H1 (cell line): ENCODE data around the gene KIAA0040. TPM values are rescaled to one million over a fixed set of nuclear protein-coding genes. Genes with fewer than 3 reads are reported as not detected.

Experiments
- CTCF ChIA-PET: fragments of 300-600 bp; sonication (Branson Sonifier 250); formaldehyde crosslinking; loops from one replicate; lab custom pipeline; 2021; ENCODE audit not compliant: partially characterized antibody; lab: Charles Lee
- POLR2A ChIA-PET: fragments of 300-600 bp; sonication (Branson Sonifier 250); formaldehyde crosslinking; loops from one replicate; lab custom pipeline; 2021; ENCODE audit warnings: inconsistent platforms; ENCODE audit not compliant: partially characterized antibody; lab: Charles Lee
- DNase-seq, 2 experiments: peaks; one replicate each; pipeline versions ENCODE4 v3.0.0 to v3.0.0-alpha.2; 2010 to 2022; ENCODE audit warnings: low spot score in 2 of 2, low read depth in 1 of 2, mixed read lengths in 1 of 2
- FAIRE-seq: peaks from 2 replicates; lab custom pipeline; 2011; peaks lifted over from hg19 to GRCh38; lab: Jason Lieb, UNC
- H2AFZ ChIP-seq: 2 replicates; pipeline ENCODE4 v1.8.1; 2012; ENCODE audit warnings: low read length, inconsistent platforms
- H2AK5ac ChIP-seq: 2 replicates; pipeline ENCODE4 v1.6.1; 2013; ENCODE audit warnings: low read depth, low read length
- H2BK120ac ChIP-seq: replicated peaks from 2 replicates; pipeline ENCODE3; 2013; ENCODE audit warnings: low read depth, low read length, inconsistent platforms
- H2BK12ac ChIP-seq: 2 replicates; pipeline ENCODE4 v1.6.1; 2013; ENCODE audit warnings: low read depth, low read length
- H2BK15ac ChIP-seq: 2 replicates; pipeline ENCODE4 v1.6.1; 2013; ENCODE audit warnings: low read length
- H2BK20ac ChIP-seq: 2 replicates; pipeline ENCODE4 v1.6.1; 2013; ENCODE audit warnings: low read length
- H2BK5ac ChIP-seq: 2 replicates; pipeline ENCODE4 v1.6.1; 2013; ENCODE audit warnings: low read depth, low read length
- H3K14ac ChIP-seq: 2 replicates; pipeline ENCODE4 v1.6.1; 2013; ENCODE audit warnings: inconsistent platforms; ENCODE audit not compliant: insufficient read length
- H3K18ac ChIP-seq: 2 replicates; pipeline ENCODE4 v1.6.1; 2013; ENCODE audit warnings: low read length; ENCODE audit errors: extremely low read depth
- H3K23ac ChIP-seq: 2 replicates; pipeline ENCODE4 v1.6.1; 2013; ENCODE audit warnings: inconsistent platforms; ENCODE audit not compliant: insufficient read length
- H3K23me2 ChIP-seq: 2 replicates; pipeline ENCODE4 v1.6.1; 2013; ENCODE audit warnings: low read depth, low read length
- H3K27ac ChIP-seq: 2 replicates; pipeline ENCODE4 v1.6.1; 2011; ENCODE audit warnings: low read depth, low read length, inconsistent platforms
- H3K27me3 ChIP-seq, 4 experiments: replicated peaks in 1 of 4; 1 replicate in 1 of 4; 2 replicates in 3 of 4; pipeline versions ENCODE4 v1.6.1 to v1.8.1; 2011 to 2013; ENCODE audit warnings: low read length in 3 of 4, mild to moderate bottlenecking in 3 of 4, inconsistent platforms in 2 of 4, mixed read lengths in 2 of 4, moderate library complexity in 1 of 4; ENCODE audit not compliant: control insufficient read depth in 3 of 4, insufficient read depth in 3 of 4; ENCODE audit errors: extremely low read depth in 1 of 4
- H3K36me3 ChIP-seq, 4 experiments: 2 replicates each; pipeline versions ENCODE4 v1.6.1 to v1.8.1; 2011 to 2013; ENCODE audit warnings: mild to moderate bottlenecking in 4 of 4, low read length in 3 of 4, moderate library complexity in 2 of 4, control low read depth in 1 of 4, inconsistent platforms in 1 of 4; ENCODE audit not compliant: insufficient read depth in 4 of 4, control insufficient read depth in 2 of 4
- H3K4ac ChIP-seq: replicated peaks from 2 replicates; pipeline ENCODE3; 2013; ENCODE audit warnings: low read length, low read depth, mixed read lengths, inconsistent platforms; ENCODE audit not compliant: insufficient read length
- H3K4me1 ChIP-seq, 4 experiments: replicated peaks in 1 of 4; 1 replicate in 1 of 4; 2 replicates in 3 of 4; pipeline versions ENCODE4 v1.6.1 to v1.8.1; 2011 to 2013; ENCODE audit warnings: low read length in 3 of 4, inconsistent platforms in 2 of 4, mixed read lengths in 1 of 4; ENCODE audit not compliant: insufficient read depth in 4 of 4, control insufficient read depth in 3 of 4
- H3K4me2 ChIP-seq, 2 experiments: 2 replicates each; pipeline versions ENCODE4 v1.6.1 to v1.8.1; 2011 to 2013; ENCODE audit warnings: low read depth in 2 of 2, low read length in 2 of 2, control low read depth in 1 of 2, inconsistent platforms in 1 of 2, mild to moderate bottlenecking in 1 of 2; ENCODE audit not compliant: insufficient read depth in 1 of 2
- H3K4me3 ChIP-seq, 4 experiments: fragments of 200-600, 300-600 bp in 1 of 4; sonication (generic), shearing (Covaris generic), sonication (Bioruptor Twin) in 1 of 4; 2 replicates each; pipeline versions ENCODE4 v1.5.1 to v1.8.1; 2011 to 2016; ENCODE audit warnings: low read length in 4 of 4, low read depth in 3 of 4, control low read depth in 2 of 4, inconsistent platforms in 2 of 4, mild to moderate bottlenecking in 2 of 4, mixed read lengths in 1 of 4, moderate library complexity in 1 of 4; ENCODE audit not compliant: insufficient read depth in 2 of 4; ENCODE audit errors: extremely low read depth in 1 of 4
- H3K56ac ChIP-seq: replicated peaks from 2 replicates; pipeline ENCODE3; 2013; ENCODE audit warnings: low read depth, mild to moderate bottlenecking, mixed read lengths, low read length, inconsistent platforms; ENCODE audit not compliant: insufficient read length
- H3K79me1 ChIP-seq: 2 replicates; pipeline ENCODE4 v1.6.1; 2013; ENCODE audit warnings: low read depth, low read length, control low read depth
- H3K79me2 ChIP-seq, 2 experiments: 2 replicates each; pipeline versions ENCODE4 v1.6.1 to v1.8.1; 2012 to 2013; ENCODE audit warnings: low read length in 2 of 2, mild to moderate bottlenecking in 2 of 2, inconsistent platforms in 1 of 2; ENCODE audit not compliant: insufficient read depth in 2 of 2, control insufficient read depth in 1 of 2
- H3K9ac ChIP-seq, 4 experiments: replicated peaks in 1 of 4; 1 replicate in 1 of 4; 2 replicates in 3 of 4; pipeline versions ENCODE4 v1.6.1 to v1.8.1; 2011 to 2013; ENCODE audit warnings: low read depth in 3 of 4, low read length in 3 of 4, control low read depth in 2 of 4, mild to moderate bottlenecking in 2 of 4, moderate library complexity in 2 of 4, inconsistent platforms in 1 of 4; ENCODE audit errors: extremely low read depth in 1 of 4
- H3K9me3 ChIP-seq, 2 experiments: 2 replicates each; pipeline versions ENCODE4 v1.6.1 to v1.8.1; 2012 to 2013; ENCODE audit warnings: mild to moderate bottlenecking in 2 of 2, moderate library complexity in 2 of 2, control low read depth in 1 of 2, inconsistent platforms in 1 of 2, low read depth in 1 of 2, low read length in 1 of 2, mixed read lengths in 1 of 2; ENCODE audit not compliant: insufficient read depth in 2 of 2
- H4K20me1 ChIP-seq, 2 experiments: replicated peaks in 1 of 2; 2 replicates each; pipeline versions ENCODE3 to v1.8.1; 2011 to 2013; ENCODE audit warnings: inconsistent platforms in 2 of 2, low read length in 2 of 2, mild to moderate bottlenecking in 1 of 2; ENCODE audit not compliant: insufficient read depth in 2 of 2, control insufficient read depth in 1 of 2
- H4K5ac ChIP-seq: 2 replicates; pipeline ENCODE4 v1.6.1; 2013; ENCODE audit warnings: low read length, low read depth, mixed read lengths, inconsistent platforms; ENCODE audit not compliant: insufficient read length
- H4K8ac ChIP-seq: 2 replicates; pipeline ENCODE4 v1.8.0; 2013; ENCODE audit warnings: mild to moderate bottlenecking, moderate library complexity, low read length, inconsistent platforms; ENCODE audit not compliant: insufficient read depth; ENCODE audit errors: extremely low read depth
- H4K91ac ChIP-seq: replicated peaks from 2 replicates; pipeline ENCODE3; 2013; ENCODE audit warnings: low read length, mixed read lengths, inconsistent platforms; ENCODE audit not compliant: insufficient read length
- ATF2 ChIP-seq: IDR thresholded peaks from 2 replicates; pipeline ENCODE4 v1.6.1; 2012; ENCODE audit warnings: low read length, inconsistent platforms
- BRCA1 ChIP-seq: IDR thresholded peaks from 2 replicates; pipeline ENCODE4 v1.6.1; 2012; ENCODE audit warnings: low read depth, low read length, improper control_type of control experiment
- MAX ChIP-seq: IDR thresholded peaks from 2 replicates; pipeline ENCODE4 v1.6.1; 2012; ENCODE audit warnings: inconsistent platforms
- POLR2A ChIP-seq, 2 experiments: IDR thresholded peaks; 1 replicate in 1 of 2; 2 replicates in 1 of 2; pipeline ENCODE4 v1.6.1; 2011; ENCODE audit warnings: low read depth in 2 of 2, low read length in 2 of 2, mild to moderate bottlenecking in 2 of 2; ENCODE audit errors: control extremely low read depth in 1 of 2
- SUZ12 ChIP-seq: fragments of 200-600 bp; sonication (generic); IDR thresholded peaks from 2 replicates; pipeline ENCODE4 v1.6.1; 2012; ENCODE audit warnings: mild to moderate bottlenecking, inconsistent platforms, low read length, moderate library complexity, mixed read lengths
- TAF7 ChIP-seq: optimal IDR thresholded peaks from 2 replicates; pipeline ENCODE3; 2011; ENCODE audit warnings: low read depth, mild to moderate bottlenecking, inconsistent platforms, low read length, moderate library complexity, borderline replicate concordance
- YY1 ChIP-seq: IDR thresholded peaks from 2 replicates; pipeline ENCODE4 v1.6.1; 2011; ENCODE audit warnings: low read depth, mild to moderate bottlenecking, low read length
- WGBS, 2 experiments: shearing (Covaris generic) in 1 of 2; methylation state at CpG; one replicate each; pipeline versions ENCODE4 v1.1.6 to v1.1.7; 2013 to 2015; ENCODE audit warnings: low lambda C conversion rate in 2 of 2, mixed read lengths in 2 of 2, inconsistent platforms in 1 of 2, low coverage in 1 of 2, missing lambda C conversion rate in 1 of 2; ENCODE audit not compliant: insufficient replicate concordance in 2 of 2, insufficient coverage in 1 of 2, insufficient read length in 1 of 2; ENCODE audit errors: extremely low coverage in 1 of 2, missing lambda C conversion rate in 1 of 2; 5-methylcytosine and 5-hydroxymethylcytosine counted together
- polyA plus RNA-seq, 7 experiments: library from polyadenylated mRNA; depleted of rRNA in 3 of 7; stranded (reverse) in 5 of 7; unstranded in 2 of 7; fragments of >200 nt in 5 of 7; fragments of 200-250 nt in 2 of 7; gene quantifications; 1 replicate in 5 of 7; 2 replicates in 1 of 7; 4 replicates in 1 of 7; pipeline versions ENCODE4 v1.2.1 to v1.2.3, GENCODE V29; 2011 to 2013; ENCODE audit warnings: missing spikeins in 2 of 7, mixed read lengths in 2 of 7
- total RNA-seq: library from RNA; stranded (reverse); fragmentation: NEBNext Ultra II Directional; extraction: Animal tissue kit (Norgen Biotek cat#: 25700); gene quantifications from 2 replicates; pipeline ENCODE4 v1.2.1, GENCODE V29; 2021

The KIAA0040 gene
- total and polyA plus RNA-seq, 2 of the 8 experiments (the other 6 are each of a cell fraction or from before 2014, with no cell fraction given): 11.0 to 14.1 TPM

GRCh38 chr1:175116210-175116798 is 76.3 kb downstream of the KIAA0040 start:
- H3K27ac ChIP-seq: no peak overlapping the region
- H3K4ac ChIP-seq: no peak overlapping the region
- H3K56ac ChIP-seq: no peak overlapping the region
- WGBS, 2 experiments: 85% methylated on average over 1 of the region's 1 CpG; no CpG with 5 or more reads in 1 of the 2 experiments
- DNase-seq (no peak), FAIRE-seq (no peak)
- H3K4me1 ChIP-seq: no peaks in the 10 kb centered on the region
- no peak overlapping the region for H3K4me3 ChIP-seq
- H2BK15ac ChIP-seq: no peak overlapping the region
- no peaks in the 10 kb centered on the region for H3K79me1 ChIP-seq
- no peak overlapping the region for H2BK20ac ChIP-seq
- H4K91ac ChIP-seq: no peak overlapping the region
- no peak for TF ChIP-seq YY1
- TF ChIP-seq MAX: no peak
- TF ChIP-seq POLR2A (IDR thresholded peaks at IDR 0.05; ENCODE audit: control extremely low read depth in 1 of 2, low read depth in 2 of 2, low read length in 2 of 2): no peak
- TF ChIP-seq SUZ12: no peak
- no peak for TF ChIP-seq TAF7
- TF ChIP-seq ATF2: no peak
- no peak for TF ChIP-seq BRCA1
- no peaks in the 10 kb centered on the region for H3K27me3 ChIP-seq
- H2BK5ac ChIP-seq: no peak overlapping the region
- H3K9me3 ChIP-seq: peaks cover 0 to 6% of the 10 kb centered on the region in 2 experiments; a peak in 1 of 4 replicates
- no peak overlapping the region for H2BK12ac ChIP-seq
- H3K4me2 ChIP-seq: no peak overlapping the region
- no peak overlapping the region for H3K9ac ChIP-seq
- POLR2A ChIA-PET: no interaction called here
- no peaks in the 10 kb centered on the region for H3K79me2 ChIP-seq
- no peaks in the 10 kb centered on the region for H3K23me2 ChIP-seq
- H2AK5ac ChIP-seq: no peak overlapping the region
- no peak overlapping the region for H2AFZ ChIP-seq
- H3K23ac ChIP-seq: no peak overlapping the region
- CTCF ChIA-PET: interaction anchor here (0.7 to 7.0 kb wide), 10 partner anchors 11 to 203 kb away, joined by 3 to 54 read pairs (median 6); no protein-coding TSS in a partner anchor
- H3K14ac ChIP-seq: no peak overlapping the region
- H4K8ac ChIP-seq: no peak overlapping the region
- no peak overlapping the region for H4K5ac ChIP-seq
- H2BK120ac ChIP-seq: no peak overlapping the region
- no peak overlapping the region for H3K18ac ChIP-seq
- no peaks in the 10 kb centered on the region for H4K20me1 ChIP-seq
- no peaks in the 10 kb centered on the region for H3K36me3 ChIP-seq
